Ovary (tissue), 3 donors: ENCODE results near the gene CSTF1.
A peak's percentile ranks its signal among the peaks of the same experiment; 100 is the strongest.

Experiments used
- CTCF ChIP-seq, 3 donors: fragments of 450-650 bp in 2 of 3; fragments of 200-600 bp in 1 of 3; IDR thresholded peaks; one replicate each; pipeline versions ENCODE4 v1.5.1 to v1.8.0; 2016 to 2022; ENCODE audit warnings: antibody characterized with exemption in 3 of 3, mild to moderate bottlenecking in 1 of 3
- POLR2A ChIP-seq: fragments of 450-650 bp; IDR thresholded peaks from one replicate; pipeline ENCODE4 v1.6.1; 2017; ENCODE audit warnings: antibody characterized with exemption, mild to moderate bottlenecking, moderate library complexity
- donor health status: DM: no; HTN: no; CAD: no.

GRCh38 chr20:56343861-56344381 is 48.5 kb upstream of the CSTF1 start:
- TF ChIP-seq POLR2A = no peak
- TF ChIP-seq CTCF (IDR thresholded peaks at IDR 0.05) = peak; percentile 15 to 66 (median 30)
